Nephron (organoid): Measurements from ENCODE around the gene KCNT2.

Experiments used
- H3K27ac Mint-ChIP-seq, 3 experiments: 2 replicates each; pipeline ENCODE4 v1.8.0; 2020; ENCODE audit warnings: mixed read lengths in 3 of 3, mild to moderate bottlenecking in 2 of 3, moderate library complexity in 1 of 3
- H3K27me3 Mint-ChIP-seq: 2 replicates; pipeline ENCODE4 v1.8.0; 2021; ENCODE audit warnings: low read depth, mild to moderate bottlenecking, moderate library complexity, mixed read lengths
- H3K36me3 Mint-ChIP-seq: 2 replicates; pipeline ENCODE4 v1.8.0; 2020; ENCODE audit warnings: low read depth, mixed read lengths
- H3K4me1 Mint-ChIP-seq: 2 replicates; pipeline ENCODE4 v1.8.0; 2020; ENCODE audit warnings: mixed read lengths
- H3K4me3 Mint-ChIP-seq, 3 experiments: 2 replicates each; pipeline ENCODE4 v1.8.0; 2020; ENCODE audit warnings: mild to moderate bottlenecking in 3 of 3, mixed read lengths in 3 of 3, moderate library complexity in 2 of 3
- H3K9me3 Mint-ChIP-seq: 2 replicates; pipeline ENCODE4 v1.8.0; 2020; ENCODE audit warnings: mixed read lengths
- CTCF ChIP-seq, 3 experiments: fragments of 200-600 bp; sonication (generic); IDR thresholded peaks; one replicate each; pipeline ENCODE4 v1.5.0; 2021; ENCODE audit warnings: antibody characterized with exemption in 3 of 3; ENCODE audit not compliant: unreplicated experiment in 3 of 3

KCNT2 gene

GRCh38 chr1:196486346-196486745 lies 121.9 kb downstream of the KCNT2 start:
- Mint-ChIP-seq H3K4me1 (no peaks in the 10 kb centered on the region), H3K4me3 (no peak overlapping the region), H3K9me3 (peaks cover 3% of the 10 kb centered on the region), H3K36me3 (peaks cover 12% of the 10 kb centered on the region), H3K27ac (no peak overlapping the region), H3K27me3 (no peaks in the 10 kb centered on the region)
- no peak for TF ChIP-seq CTCF (IDR thresholded peaks at IDR 0.05; ENCODE audit: unreplicated experiment in 3 of 3)

GRCh38 chr1:196481616-196482015 lies 126.6 kb downstream of the KCNT2 start:
- peaks cover 26% of the 10 kb centered on the region for H3K36me3 Mint-ChIP-seq
- peak overlapping the region in 1 of 3 experiments; percentile 54 for H3K27ac Mint-ChIP-seq
- TF ChIP-seq CTCF (IDR thresholded peaks at IDR 0.05; ENCODE audit: unreplicated experiment in 3 of 3): no peak
- no peak overlapping the region for H3K4me3 Mint-ChIP-seq
- H3K4me1 Mint-ChIP-seq: no peaks in the 10 kb centered on the region
- H3K27me3 Mint-ChIP-seq: no peaks in the 10 kb centered on the region
- peaks cover 3% of the 10 kb centered on the region for H3K9me3 Mint-ChIP-seq

- no peak for TF ChIP-seq CTCF (IDR thresholded peaks at IDR 0.05; ENCODE audit: unreplicated experiment in 3 of 3)
- Mint-ChIP-seq H3K36me3 (peaks cover 17% of the 10 kb centered on the region), H3K4me3 (no peak overlapping the region), H3K4me1 (no peaks in the 10 kb centered on the region), H3K9me3 (no peaks in the 10 kb centered on the region), H3K27ac (no peak overlapping the region), H3K27me3 (no peaks in the 10 kb centered on the region)
Observed at GRCh38 chr1:196477262-196477661, 131.0 kb downstream of the KCNT2 start.

GRCh38 chr1:196467230-196467925 lies 140.9 kb downstream of the KCNT2 start:
- TF ChIP-seq CTCF (IDR thresholded peaks at IDR 0.05; ENCODE audit: unreplicated experiment in 3 of 3): no peak

GRCh38 chr1:196466654-196467053 lies 141.6 kb downstream of the KCNT2 start:
- no peak for TF ChIP-seq CTCF (IDR thresholded peaks at IDR 0.05; ENCODE audit: unreplicated experiment in 3 of 3)
- H3K4me3 Mint-ChIP-seq: no peak overlapping the region
- no peaks in the 10 kb centered on the region for H3K27me3 Mint-ChIP-seq
- peak overlapping the region in 1 of 3 experiments; percentile 40 for H3K27ac Mint-ChIP-seq
- peaks cover 24% of the 10 kb centered on the region for H3K4me1 Mint-ChIP-seq
- no peaks in the 10 kb centered on the region for H3K9me3 Mint-ChIP-seq
- H3K36me3 Mint-ChIP-seq: peaks cover 14% of the 10 kb centered on the region

More at GRCh38 chr1:196467230-196467925, 140.9 kb downstream of the KCNT2 start:
- H3K27me3 Mint-ChIP-seq: no peaks in the 10 kb centered on the region
- peaks cover 14% of the 10 kb centered on the region for H3K36me3 Mint-ChIP-seq
- peaks cover 24% of the 10 kb centered on the region for H3K4me1 Mint-ChIP-seq
- no peak overlapping the region for H3K27ac Mint-ChIP-seq
- no peak overlapping the region for H3K4me3 Mint-ChIP-seq
- no peaks in the 10 kb centered on the region for H3K9me3 Mint-ChIP-seq

- no peak for TF ChIP-seq CTCF (IDR thresholded peaks at IDR 0.05; ENCODE audit: unreplicated experiment in 3 of 3)
- no peaks in the 10 kb centered on the region for H3K27me3 Mint-ChIP-seq
- H3K36me3 Mint-ChIP-seq: peaks cover 14% of the 10 kb centered on the region
- H3K9me3 Mint-ChIP-seq: no peaks in the 10 kb centered on the region
- no peak overlapping the region for H3K4me3 Mint-ChIP-seq
- peaks cover 24% of the 10 kb centered on the region for H3K4me1 Mint-ChIP-seq
- peak overlapping the region in 1 of 3 experiments; percentile 81 for H3K27ac Mint-ChIP-seq
Observed at GRCh38 chr1:196466166-196466565, 142.1 kb downstream of the KCNT2 start.
